GM21390 (cell line): ENCODE results near the gene ZNF101.
"Not testable (repeated sequence)": the region's sequence is repeated elsewhere in the genome, so short reads cannot be mapped to it uniquely, and the experiment has no call there.

ENCODE experiments used
- ATAC-seq: cut with Tn5 transposase; IDR thresholded peaks from one replicate; pipeline ENCODE4 v1.9.1; 2021; ENCODE audit not compliant: unreplicated experiment

The ZNF101 gene

DNA sequence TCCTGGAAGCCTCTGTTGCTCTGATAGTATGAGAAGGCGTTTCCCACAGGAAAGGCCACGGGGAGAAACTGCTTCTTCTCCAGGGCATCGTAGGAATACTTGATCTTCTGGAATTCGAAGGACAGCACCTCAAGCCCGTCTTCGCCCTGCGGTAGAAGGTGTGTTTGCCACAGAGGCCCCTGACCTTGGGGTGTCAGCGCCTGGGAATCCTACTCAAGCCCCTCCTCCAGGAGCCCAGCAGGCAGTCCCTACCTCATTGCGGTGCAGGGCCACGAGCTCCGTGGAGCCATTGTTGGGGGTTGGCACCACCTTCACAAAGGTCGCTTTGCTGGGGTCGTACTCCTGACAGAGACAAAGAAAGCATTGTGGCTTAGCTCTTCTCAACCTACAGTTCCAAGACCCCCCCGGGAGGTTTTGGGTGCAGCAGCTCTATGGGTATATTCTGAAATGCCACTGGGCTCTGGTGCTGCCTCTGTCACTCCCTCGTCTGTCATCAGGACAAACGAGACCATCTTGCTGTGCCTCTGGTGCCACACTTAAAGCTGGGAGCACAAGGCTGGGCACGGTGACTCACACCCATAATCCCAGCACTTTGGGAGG is 8.9 kb upstream of the ZNF101 start:
- no peak for ATAC-seq

DNA sequence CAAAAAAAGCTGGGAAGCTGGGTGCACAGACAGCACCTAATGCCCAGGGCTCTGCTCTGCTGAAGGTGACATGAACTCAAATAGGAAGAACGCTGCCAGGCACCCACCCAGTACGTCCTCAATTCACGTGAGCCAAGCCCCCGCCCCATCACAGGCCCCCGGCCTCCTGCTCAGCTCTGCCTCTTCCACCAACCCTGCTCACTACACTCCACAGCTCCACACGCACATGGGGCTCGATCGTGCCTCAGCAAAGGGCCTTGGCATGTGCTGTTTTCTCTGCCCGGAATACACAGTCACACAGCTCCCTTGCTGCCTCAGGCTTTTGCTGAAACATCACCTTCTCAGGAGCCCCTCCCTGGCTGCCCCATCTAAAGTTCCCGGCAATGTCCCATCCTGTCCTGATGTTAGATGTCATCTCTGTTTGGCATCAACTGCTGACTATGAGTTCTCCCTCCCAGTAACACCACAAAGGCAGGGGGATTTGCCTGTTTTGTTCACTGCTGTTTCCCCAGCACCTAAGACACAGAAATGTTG is 7.4 kb upstream of the ZNF101 start:
- no peak for ATAC-seq

DNA sequence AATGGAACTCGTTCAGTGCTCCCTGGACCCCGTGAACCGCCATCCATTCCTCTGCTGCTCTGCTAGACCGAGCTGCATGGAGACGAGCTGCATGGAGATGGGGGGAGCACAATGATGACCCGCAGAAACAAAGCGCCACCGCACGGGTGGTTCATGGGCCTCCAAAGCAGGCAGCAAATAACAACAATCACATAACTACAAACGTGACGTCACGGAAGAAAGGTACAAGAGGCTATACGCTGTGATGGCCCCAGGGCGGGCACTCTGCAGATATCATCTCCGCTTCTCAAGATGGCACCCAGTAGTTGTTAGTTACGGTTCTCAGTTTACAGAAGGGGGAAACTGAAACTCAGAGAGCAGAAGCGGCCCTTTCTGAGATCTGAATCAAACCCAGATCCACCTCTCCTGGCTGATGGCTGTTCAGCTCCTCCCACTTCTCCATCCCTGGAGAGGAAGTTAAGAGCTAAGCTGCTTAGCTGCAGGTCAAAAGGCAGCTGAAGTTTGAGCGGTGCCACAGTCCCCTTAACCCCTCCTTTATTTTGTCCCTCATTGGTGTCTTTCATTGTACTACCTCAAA is 6.9 kb upstream of the ZNF101 start:
- peak; percentile 42 for ATAC-seq

DNA sequence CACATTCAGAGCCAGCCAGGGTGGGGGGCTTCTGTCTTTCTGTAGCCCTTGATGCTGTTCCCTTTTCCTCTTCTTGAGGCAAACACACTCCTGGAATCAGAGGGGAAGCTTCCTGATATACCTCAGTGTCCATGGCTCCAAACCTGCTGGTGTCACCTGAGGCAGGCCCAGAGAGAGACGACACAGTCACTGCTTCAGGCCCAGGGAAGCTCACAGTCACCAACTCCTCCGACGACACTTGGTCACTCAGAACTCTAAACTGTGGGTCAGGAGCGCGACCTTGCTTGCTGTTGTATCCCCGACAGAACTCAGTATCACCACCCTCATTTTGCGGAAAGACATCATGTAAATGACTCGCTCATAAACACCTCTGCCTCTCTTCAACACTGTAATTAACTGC is 6.3 kb upstream of the ZNF101 start:
- ATAC-seq = no peak

DNA sequence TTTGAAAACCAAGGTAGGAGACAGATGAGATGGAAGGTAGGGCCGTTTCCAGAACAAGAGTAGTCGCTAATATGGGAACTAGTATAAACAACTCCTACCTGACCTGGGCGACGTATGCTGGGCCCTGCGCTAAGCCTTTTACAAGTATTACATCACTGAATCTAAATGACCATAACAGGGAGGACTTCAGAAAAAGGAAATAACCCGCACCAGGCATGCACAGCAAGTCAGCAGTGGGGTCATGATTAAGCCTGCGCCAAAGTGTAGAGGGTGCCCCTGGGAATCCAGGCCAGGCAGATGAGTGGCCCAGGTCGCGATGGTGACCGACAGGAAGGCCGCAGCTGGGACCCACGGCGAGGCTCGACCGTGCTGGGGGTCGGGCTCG is 5.8 kb upstream of the ZNF101 start:
- no peak for ATAC-seq

DNA sequence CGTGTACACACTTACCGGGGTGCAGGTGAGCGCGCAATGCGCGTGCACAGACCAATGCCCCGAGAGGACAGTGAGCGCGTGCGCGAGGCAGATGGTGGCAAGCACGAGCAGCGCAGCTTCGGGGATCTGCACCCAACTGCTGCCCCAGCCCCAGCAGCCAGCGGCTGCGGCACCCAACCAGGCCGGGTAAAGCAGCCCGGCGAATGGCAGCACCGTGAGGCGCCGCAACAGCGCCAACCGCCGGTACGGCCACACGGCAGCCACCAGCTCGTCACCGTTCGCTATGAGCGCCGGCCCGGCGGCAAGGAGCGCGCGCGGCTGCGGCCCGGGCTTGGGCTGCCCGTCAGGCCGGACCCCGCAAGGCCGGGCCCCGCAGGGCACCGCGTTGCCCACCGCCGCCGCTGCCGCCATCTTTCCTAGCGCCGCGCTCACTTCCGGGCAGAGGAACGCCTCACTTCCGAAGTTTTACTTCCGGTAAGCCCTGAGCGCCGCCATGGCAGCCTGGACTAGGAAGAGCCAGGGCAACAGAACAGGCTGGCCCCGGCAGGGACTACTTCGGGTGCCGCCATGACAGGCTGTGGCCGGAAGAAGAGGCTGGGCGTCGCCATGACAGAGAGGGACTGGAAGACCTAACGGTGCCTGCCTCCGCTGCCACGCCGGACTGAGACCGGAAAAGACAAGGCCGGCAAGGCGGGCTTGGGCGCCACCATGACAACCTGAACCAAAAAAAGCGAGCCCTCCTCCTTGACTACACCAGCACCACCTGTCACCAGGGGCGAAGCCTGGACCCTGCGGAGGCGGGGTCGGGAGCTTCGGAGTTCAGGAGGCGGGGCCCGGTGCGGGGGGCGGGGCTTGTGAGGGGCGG is 5.2 kb upstream of the ZNF101 start, which contains the start of gene ATP13A1:
ATP13A1 (minus strand) TSS at position 421 of the 865 bp plus-strand sequence; CDS start at position 411, 10 bp downstream.
- peak; percentile 69 for ATAC-seq

DNA sequence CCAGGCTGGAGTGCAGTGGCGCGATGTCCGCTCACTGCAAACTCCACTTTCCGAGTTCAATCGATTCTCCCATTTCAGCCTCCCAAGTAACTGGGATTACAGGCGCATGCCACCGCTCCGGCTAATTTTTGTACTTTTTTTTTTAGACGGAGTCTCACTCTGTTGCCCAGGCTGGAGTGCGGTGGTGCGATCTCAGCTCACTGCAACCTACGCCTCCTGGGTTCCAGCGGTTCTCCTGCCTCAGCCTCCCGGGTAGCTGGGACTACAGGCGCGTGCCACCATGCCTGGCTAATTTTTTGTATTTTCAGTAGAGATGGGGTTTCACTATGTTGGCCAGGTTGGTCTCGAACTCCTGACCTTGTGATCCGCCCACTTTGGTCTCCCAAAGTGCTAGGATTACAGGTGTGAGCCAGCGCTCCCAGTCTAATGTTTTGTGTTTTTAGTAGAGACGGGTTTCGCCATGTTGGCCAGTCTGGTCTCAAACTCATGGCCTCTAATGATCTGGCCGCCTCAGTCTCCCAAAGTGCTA is 3.2 kb upstream of the ZNF101 start:
- not testable (repeated sequence) for ATAC-seq

DNA sequence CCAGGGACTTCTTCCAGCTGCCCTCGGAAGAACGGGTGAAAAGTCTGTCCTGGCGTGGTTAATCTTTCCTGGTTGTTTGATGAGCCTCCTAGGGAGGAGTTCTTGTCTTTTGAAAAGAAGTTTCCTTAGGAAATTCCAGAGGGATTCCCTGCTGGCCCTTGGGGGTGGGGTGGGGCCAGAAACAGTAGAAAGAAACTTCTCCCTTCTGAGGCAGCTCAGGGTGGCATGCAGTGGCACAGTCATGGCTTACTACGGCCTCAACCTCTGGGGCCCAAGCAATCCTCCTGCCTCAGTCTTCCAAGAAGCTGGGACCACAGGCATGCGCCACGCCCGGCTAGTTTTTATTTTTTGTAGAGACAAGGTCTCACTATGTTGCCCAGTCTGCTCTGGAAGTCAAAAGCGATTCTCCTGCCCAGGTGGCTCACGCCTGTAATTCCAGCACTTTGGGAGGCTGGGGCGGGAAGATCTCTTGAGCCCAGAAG is 1.5 kb downstream of the ZNF101 start:
- no peak for ATAC-seq

DNA sequence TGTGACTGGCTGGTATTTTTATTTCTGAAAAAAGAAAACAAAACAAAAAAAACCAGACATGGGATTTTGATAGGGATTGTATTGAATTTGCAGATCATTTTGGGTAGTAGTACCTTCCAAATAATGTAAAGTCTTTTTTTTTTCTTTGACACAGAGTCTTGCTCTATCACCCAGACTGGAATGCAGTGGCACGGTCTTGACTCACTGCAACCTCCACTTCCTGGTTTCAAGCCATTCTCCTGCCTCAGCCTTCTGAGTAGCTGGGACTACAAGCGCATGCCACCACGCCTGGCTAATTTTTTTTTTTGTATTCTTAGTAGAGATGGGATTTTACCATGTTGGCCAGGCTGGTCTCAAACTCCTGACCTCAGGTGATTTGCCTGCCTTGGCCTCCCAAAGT is 4.2 kb downstream of the ZNF101 start:
- no peak for ATAC-seq

DNA sequence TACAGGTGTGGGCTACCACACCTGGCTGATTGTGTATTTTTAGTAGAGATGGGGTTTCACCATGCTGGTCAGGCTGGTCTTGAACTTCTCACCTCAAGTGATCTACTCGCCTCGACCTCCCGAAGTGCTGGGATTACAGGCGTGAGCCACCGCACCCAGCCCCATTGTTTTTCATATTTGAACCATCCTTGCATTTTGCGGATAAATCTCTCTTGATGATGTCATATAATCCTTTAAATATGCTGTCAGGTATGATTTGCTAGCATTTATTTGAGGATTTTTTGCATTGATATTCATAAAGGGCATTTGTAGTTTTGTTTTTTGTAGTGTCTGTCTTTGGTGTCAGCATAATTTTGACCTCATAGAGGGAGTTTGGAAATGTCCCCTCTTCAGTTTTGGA is 5.7 kb downstream of the ZNF101 start:
- no peak for ATAC-seq

DNA sequence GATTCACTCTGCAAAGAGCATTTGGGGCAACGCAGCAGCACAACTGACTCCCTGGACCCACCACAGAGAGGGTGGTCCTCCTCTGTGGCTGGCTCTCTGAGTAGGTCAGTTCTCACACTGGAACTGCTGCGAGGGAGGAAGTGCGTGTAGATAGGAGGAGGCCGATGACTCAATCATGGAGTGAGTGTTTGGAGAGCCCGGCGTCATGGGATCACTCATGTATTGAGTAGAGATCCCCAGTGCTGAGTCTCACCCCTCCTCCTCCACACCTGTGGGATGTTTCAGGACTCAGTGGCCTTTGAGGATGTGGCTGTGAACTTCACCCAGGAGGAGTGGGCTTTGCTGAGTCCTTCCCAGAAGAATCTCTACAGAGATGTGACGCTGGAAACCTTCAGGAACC is 8.9 kb downstream of the ZNF101 start:
- no peak for ATAC-seq

DNA sequence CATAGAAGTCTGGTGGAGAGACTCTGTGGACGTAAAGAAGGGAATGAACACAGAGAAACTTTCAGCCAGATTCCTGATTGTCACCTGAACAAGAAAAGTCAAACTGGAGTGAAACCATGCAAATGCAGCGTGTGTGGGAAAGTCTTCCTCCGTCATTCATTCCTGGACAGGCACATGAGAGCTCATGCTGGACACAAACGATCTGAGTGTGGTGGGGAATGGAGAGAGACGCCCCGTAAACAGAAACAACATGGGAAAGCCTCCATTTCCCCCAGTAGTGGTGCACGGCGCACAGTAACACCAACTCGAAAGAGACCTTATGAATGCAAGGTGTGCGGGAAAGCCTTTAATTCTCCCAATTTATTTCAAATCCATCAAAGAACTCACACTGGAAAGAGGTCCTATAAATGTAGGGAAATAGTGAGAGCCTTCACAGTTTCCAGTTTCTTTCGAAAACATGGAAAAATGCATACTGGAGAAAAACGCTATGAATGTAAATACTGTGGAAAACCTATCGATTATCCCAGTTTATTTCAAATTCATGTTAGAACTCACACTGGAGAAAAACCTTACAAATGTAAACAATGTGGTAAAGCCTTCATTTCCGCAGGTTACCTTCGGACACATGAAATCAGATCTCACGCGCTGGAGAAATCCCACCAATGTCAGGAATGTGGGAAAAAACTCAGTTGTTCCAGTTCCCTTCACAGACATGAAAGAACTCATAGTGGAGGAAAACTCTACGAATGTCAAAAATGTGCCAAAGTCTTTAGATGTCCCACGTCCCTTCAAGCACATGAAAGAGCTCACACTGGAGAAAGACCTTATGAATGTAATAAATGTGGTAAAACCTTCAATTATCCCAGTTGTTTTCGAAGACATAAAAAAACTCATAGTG is 10.8 kb downstream of the ZNF101 start:
- ATAC-seq = no peak

DNA sequence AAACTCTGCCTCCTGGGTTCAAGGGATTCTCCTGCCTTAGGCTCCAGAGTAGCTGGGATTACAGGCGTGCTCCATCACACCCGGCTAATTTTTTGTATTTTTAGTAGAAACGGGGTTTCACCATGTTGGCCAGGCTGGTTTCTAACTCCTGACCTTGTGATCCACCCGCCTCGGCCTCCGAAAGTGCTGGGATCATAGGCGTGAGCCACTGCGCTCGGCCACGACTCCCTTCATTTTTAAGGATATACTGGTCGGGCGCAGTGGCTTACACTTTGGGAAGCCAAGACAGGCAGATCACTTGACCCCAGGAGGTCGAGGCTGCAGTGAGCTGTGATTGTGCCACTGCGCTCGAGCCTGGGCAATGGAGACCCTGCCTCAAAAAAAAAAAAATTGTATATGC is 17.5 kb downstream of the ZNF101 start:
- ATAC-seq = not testable (repeated sequence)

DNA sequence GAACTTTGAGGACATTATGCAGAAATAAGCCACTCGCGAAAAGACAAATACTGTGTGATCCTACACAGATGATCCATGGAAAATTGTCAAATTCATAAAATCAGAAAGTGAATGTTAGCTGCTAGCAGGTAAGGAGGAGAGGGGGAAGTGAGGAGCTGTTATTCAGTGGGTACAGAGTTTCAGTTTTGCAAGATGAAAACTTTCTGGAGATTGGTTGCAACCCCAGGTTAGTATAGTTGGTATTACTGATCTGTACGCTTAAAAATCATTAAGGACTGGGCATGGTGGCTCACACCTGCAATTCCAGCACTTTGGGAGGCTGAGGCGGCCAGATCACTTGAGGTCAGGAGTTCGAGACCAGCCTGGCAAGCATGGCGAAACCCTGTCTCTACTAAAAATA is 17.9 kb downstream of the ZNF101 start:
- ATAC-seq = no peak

DNA sequence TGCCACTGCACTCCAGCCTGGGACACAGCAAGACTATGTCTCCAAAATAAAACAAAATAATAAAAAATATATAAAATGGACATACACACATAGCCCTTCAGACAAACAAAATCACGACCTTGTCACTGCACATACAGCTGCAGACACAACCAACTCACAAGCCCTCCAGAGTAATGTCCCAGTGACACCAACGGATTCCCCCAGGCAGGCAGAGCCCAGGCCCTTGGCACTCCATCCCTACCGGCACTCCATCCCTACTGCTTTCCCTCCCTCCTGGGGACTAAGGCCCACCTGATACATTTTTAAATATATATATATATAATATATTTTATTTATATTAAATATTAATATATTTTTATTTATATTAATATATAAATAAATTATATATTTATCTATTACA is 18.5 kb downstream of the ZNF101 start:
- no peak for ATAC-seq

DNA sequence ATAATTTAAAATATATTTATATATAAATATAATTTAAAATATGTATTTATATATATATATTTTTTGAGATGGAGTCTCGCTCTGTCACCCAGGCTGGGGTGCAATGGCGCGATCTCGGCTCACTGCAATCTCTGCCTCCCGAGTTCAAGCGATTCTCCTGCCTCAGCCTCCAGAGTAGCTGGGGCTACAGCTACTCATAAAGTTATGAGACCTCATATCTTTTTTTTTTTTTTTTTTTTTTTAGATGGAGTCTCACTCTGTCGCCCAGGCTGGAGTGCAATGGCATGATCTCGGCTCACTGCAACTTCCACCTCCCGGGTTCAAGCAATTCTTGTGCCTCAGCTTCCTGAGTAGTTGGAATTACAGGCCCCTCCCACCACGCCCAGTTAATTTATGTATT is 20.4 kb downstream of the ZNF101 start:
- not testable (repeated sequence) for ATAC-seq

DNA sequence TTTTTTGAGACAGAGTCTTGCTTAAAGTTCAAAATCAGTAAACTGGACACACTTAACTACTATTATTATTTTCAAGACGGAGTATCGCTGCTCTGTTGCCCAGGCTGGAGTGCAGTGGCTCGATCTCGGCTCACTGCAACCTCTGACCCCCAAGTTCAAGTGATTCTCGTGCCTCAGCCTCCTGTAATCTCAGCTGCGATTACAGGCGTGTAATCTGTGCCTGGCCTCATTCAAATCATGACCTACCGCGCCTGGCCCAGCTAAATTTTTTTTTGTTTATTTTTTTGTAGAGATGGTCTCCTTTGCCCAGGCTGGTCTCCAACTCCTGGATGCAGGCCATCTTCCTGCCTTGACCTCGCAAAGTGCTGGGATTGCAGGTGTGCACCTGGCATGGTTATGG is 23.0 kb downstream of the ZNF101 start:
- no peak for ATAC-seq

DNA sequence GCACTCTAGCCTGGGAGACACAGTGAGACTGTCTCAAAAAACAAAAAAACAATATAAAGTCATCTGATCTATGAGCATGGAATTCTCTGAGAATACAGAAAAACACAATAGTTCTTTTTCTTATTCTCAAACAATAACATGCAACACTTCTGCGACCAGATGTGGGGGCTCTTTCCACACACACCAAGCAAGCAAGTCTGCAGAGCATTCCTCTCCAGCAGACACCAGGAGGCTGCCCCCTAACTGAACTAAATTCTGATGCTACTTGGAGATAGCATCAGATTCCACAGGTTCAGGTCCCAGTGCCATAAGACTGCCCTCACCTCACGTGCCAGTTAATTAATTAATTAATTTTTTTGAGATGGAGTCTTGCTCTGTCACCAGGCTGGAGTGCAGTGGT is 27.7 kb downstream of the ZNF101 start:
- no peak for ATAC-seq

DNA sequence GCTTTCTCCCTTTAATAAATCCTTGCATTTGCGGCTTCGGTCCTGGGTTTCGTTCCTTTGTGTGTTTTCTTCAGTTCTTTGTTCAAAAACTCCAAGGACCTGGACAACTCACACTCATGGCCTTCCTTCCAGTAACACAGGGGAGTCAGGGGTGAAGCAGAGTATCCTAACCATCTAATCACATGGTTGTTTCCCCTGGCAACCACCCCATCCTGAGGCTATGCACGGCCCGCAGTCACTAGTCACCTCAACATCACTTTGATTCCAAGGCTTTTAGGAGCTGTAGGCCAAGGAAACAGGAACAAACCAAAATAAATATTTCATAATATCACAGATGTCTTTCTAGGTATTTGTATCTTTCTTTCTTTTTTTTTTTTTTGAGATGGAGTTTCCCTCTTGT is 28.9 kb downstream of the ZNF101 start:
- ATAC-seq = no peak

DNA sequence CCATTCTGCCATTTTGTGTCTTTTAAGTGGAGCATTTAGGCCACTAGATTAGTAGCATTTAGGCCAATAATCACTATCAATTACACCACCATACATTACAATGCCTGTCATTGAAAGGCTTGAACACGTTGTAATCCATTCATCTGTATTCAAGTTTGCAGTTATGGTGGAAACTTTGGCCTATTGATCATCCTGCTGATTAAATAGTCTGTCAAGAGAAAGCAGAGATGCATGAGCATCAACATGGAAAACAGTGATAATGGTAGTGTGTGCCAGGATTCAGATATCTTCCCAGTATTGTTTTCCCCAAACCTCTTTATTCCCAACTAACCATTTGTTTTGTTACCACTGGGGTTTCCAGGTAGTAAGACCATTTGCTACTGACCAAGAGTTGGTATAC is 31.9 kb downstream of the ZNF101 start:
- ATAC-seq = not testable (repeated sequence)

DNA sequence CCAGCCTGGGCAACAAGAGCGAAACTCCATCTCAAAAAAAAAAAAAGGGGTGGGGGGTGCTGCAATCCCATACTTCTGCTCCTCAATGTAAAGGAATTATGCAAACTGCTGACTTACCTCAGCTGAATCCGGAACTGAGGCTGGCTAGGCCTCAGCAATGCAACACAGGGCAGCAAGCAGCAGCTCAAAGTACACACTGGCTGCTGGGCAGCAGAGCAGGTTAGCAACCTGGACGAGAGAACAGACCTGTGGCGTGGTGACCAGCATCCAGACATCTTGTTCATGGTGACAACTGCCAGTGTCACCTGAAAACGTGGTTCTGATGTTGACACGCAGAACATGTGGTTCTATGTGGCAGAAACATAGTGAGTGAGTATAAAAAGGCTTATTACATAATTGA is 36.2 kb downstream of the ZNF101 start:
- no peak for ATAC-seq
